NCI-H345 (cell line): Measurements from ENCODE around the gene POMC.
"Not testable (repeated sequence)": the region's sequence is repeated elsewhere in the genome, so short reads cannot be mapped to it uniquely, and the experiment has no call there.

Experiments used
- DNase-seq: peaks from one replicate; lab custom pipeline; 2025; lab: John Stamatoyannopoulos, UW

The POMC gene

GRCh38 chr2:25132299-25132635 lies 36.1 kb downstream of the POMC start:
- DNase-seq = no peak

- DNase-seq = no peak
Measured at GRCh38 chr2:25131567-25132298, 36.6 kb downstream of the POMC start.

GRCh38 chr2:25131253-25131566 lies 37.2 kb downstream of the POMC start:
- no peak for DNase-seq

GRCh38 chr2:25129901-25130520 lies 38.4 kb downstream of the POMC start:
- no peak for DNase-seq

GRCh38 chr2:25127646-25128045 lies 40.7 kb downstream of the POMC start:
- no peak for DNase-seq

- DNase-seq = not testable (repeated sequence)
Measured at GRCh38 chr2:25127071-25127470, 41.3 kb downstream of the POMC start.

GRCh38 chr2:25125976-25126375 lies 42.4 kb downstream of the POMC start:
- no peak for DNase-seq

GRCh38 chr2:25125189-25125588 lies 43.2 kb downstream of the POMC start:
- DNase-seq = no peak

- no peak for DNase-seq
Measured at GRCh38 chr2:25123682-25124081, 44.7 kb downstream of the POMC start.

GRCh38 chr2:25122367-25122766 lies 46.0 kb downstream of the POMC start:
- no peak for DNase-seq

GRCh38 chr2:25119263-25119662 lies 49.1 kb downstream of the POMC start:
- DNase-seq = no peak

GRCh38 chr2:25116956-25117355 lies 51.4 kb downstream of the POMC start:
- no peak for DNase-seq

- DNase-seq = no peak
Measured at GRCh38 chr2:25115902-25116301, 52.5 kb downstream of the POMC start.

GRCh38 chr2:25115249-25115883 lies 53.0 kb downstream of the POMC start:
- no peak for DNase-seq

GRCh38 chr2:25112113-25112512 lies 56.3 kb downstream of the POMC start:
- DNase-seq = no peak
